ENCODE results near the gene NCKAP5L.
"Not testable (repeated sequence)": the region's sequence is repeated elsewhere in the genome, so short reads cannot be mapped to it uniquely, and the experiment has no call there.

NCKAP5L gene

DNA sequence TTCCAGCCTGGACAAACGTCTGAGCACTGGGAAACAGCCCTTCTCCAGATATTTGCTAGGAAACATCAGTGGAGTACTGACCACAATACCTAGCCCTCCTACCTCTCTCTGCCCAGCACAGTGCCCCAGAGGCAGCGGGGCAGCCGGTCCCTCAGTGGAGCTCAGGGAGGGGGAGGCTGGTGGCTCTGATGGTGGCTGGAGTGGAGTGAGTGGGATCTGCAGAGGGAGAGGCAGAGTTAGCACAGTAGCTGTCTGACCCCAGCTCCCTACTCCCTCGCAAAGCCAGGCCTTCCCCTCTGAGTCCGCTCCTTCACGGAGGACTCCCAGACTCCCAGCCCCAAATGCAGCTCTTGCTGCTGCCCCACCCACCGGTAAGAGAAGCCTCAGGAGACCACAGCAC is 30.0 kb downstream of the NCKAP5L start:
- no peak for DNase-seq (ENCODE audit: low spot score)

- DNase-seq (ENCODE audit: low spot score) = no peak
Observed at GRCh38 chr12:49797449-49797776, 30.8 kb downstream of the NCKAP5L start.

DNA sequence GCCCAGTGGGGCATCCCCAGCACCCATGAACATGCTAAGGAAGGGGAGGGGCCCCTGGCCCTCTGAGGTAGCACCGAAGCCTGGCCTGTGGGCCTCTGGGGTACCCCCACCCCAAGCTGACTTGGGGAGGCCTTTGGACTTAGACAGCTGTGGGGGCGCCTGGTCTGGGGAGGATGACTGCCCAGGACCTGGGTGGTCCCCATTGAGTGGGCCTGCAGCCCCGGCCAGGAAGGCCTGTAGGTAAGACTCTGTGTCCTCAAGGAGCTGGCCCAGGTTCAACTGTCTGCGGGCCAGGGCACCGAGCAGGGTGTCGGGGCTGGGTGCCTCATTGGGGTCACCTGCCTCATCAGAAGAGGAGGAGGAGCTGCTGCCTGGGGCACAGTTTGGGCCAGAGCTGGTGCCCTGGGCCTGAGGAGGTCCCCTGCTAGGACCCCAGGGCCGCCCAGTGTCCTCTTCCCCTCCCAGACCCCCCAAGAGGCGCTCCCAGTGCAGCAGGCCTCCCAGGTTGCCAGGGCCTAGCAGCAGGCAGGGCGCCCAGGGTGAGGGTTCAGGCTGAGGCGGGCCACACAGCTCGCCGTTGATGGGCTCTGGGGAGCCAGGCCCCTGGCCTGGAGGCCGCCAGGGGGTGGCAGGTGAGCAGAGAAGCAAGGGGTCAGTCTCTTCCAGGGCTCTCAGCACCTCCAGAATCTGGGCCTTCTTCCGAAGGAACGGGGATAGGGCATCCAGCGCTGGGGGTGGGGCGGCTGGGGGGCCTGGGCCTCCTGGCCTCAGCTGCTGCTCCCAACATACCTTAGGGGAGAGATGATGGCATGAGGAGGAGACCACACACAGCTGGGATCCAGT is 31.4 kb downstream of the NCKAP5L start:
- DNase-seq (ENCODE audit: low spot score) = no peak

GRCh38 chr12:49796155-49796554 is 32.1 kb downstream of the NCKAP5L start:
- DNase-seq (ENCODE audit: low spot score) = no peak

GRCh38 chr12:49795654-49796105 is 32.5 kb downstream of the NCKAP5L start:
- DNase-seq (ENCODE audit: low spot score) = no peak

DNA sequence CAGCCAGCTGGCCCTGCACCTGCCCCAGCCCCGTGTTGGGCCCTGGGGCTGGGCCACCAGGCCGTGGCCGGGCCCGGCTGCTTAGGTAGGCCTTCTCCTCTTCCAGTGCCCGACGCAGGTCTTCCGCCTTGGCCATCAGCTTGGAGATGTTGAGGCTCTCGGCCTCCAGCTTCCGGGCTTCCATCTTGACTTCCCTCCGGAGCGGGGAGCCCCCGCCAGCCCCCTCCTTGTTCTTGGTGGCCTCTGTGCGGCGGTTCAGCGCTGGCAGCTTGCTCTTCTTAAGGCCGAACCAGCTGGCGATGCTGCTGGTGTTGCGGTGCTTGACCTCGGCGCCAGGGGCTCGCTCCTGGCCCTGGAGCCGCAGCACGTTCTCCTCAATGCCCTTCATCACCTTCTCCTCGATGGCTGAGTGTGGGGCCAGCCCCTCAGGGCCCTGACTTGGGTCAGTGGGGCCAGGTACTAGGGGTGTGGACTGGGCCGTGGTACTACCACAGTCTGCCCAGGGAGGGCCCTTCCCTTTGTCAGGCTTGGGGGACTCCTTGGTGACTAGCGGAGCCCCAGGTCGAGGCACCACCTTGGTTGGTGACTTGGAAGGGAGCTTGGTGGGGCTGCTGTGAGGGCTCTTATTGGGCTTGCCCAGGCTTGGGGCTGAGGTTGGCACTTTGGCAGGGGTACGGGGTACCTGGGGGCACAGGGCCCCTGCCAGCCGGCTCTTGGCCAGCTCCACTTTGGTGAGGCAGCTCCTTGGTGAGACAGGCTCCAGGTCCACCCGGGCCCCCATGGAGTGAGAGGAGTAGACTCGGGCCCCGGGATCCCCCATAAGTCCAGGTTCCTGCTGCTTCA is 33.2 kb downstream of the NCKAP5L start:
- no peak for DNase-seq (ENCODE audit: low spot score)

DNA sequence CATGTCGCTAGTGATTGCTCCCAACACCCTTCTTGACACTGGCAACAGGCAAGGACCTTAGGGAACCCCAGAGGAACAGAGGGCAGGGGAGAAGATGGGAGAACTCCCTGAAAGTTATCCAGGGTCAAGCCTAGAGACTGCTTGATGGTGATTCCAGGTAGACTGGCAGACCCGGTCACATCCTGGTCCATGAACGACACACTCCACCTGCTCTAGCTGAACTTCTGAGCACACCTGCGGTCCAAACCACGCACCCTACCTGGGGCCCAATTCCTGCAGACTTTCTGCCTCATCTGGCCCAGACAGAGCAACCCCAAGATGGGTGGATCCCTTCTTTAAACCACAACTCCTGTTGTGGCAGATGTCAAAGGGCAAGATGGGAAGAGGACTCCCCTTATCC is 34.2 kb downstream of the NCKAP5L start:
- no peak for DNase-seq (ENCODE audit: low spot score)

DNA sequence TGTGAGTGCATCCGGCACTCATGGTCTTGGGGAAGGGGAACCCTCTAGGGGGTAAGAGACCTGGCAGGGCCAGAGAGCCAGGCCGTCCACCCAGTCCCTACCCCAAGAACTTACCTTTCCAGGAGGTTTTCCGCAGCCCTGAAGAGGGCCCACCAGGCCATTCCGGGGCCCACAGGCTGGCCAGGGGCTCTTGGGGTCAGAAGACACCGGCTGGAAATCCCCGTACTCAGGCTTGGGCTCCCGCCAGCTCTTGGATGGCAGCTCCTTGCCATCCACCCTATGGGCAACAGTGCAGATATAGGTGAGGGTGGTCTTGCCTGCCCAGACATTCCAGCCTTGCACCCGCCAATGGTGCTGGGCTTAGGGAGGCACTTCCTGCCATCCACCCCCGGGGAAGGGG is 34.6 kb downstream of the NCKAP5L start:
- no peak for DNase-seq (ENCODE audit: low spot score)

DNA sequence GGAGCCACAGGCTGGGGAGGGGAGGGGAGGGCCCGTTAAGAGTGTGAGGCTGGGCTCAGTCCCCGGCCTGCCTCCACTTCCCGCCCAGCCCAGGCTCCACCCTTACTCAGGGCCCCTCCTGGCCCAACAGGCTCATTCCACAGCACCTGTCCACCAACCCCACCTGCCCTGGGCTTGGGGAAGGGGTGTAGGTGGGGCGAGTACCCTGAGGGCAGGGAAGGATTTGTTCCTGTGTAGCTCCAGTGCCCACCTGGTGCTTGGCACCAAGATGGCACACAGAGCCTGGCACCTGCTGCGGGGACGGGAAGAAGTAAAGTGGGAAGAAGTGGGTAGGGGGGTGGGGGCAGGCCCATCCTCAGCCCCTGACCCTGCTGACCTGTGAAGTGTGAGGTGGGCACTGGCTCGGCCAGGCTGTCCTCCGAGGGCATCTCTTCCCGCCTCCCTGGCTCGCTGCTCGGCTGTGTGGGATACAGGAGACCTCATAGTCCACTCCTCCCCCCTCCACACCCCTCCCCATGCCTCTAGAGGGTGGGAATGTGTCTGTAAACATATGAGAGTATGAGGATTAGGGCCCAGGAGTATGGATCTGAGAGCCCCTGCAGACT is 35.1 kb downstream of the NCKAP5L start:
- no peak for DNase-seq (ENCODE audit: low spot score)

GRCh38 chr12:49792181-49792970 is 35.8 kb downstream of the NCKAP5L start:
- no peak for DNase-seq (ENCODE audit: low spot score)

GRCh38 chr12:49791700-49792099 is 36.5 kb downstream of the NCKAP5L start:
- no peak for DNase-seq (ENCODE audit: low spot score)

DNA sequence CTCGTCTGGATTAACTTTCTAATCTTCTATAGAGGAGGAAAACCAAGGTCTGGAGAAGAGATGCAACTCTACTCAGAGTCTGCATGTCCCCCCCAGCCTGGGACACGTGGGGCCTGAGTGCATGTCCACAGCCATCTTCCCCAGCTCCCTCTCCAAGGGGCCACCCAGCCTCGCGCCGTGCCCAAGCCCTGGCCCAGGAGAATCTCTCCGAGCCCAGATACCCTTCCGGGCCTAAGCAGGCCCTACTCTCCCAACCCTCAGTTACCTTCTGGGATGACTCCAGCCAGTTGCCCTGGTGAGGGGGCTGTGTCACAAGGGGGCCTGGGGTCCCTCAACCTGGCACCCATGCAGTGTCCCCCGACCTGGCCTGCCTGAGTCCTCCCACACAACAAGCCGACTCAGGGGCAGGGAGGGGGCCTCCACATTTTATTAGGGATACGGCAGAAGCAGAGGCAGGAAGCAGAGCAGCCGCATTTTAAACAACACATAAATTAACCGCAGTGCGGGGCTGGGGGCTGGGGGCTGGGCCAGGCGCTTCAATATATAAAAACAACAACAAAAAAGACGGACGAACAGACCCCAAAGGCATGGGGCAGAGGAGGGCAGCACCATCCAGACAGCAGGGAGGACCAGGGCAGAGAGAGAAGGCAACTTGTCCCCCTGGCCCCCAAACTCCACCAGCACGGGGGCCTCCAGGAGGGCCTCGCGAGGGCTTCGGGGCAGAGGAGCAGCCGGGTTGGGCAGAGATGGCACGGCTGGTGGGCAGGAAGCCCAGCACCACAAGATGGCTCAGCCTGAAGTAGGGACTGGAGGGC is 37.3 kb downstream of the NCKAP5L start:
- DNase-seq (ENCODE audit: low spot score) = no peak

- DNase-seq (ENCODE audit: low spot score) = no peak
Observed at GRCh38 chr12:49789992-49790391, 38.2 kb downstream of the NCKAP5L start.

DNA sequence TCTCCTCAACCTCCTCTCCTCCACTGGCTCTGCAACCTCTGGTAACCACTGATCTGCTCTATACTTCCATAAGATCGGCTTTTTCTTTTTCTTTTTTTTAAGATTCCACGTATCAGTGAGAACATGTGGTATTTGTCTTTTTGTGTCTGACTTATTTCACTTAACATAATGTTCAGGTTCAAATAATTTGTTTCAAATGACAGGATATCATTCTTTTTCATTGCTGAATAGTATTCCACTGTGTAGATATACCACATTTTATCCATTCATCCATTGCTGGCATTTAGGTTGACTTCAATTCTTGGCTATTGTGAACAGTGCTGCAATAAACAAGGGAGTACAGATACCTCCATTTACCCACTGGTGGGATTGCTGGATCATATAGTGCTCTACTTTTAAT is 40.5 kb downstream of the NCKAP5L start:
- no peak for DNase-seq (ENCODE audit: low spot score)

DNA sequence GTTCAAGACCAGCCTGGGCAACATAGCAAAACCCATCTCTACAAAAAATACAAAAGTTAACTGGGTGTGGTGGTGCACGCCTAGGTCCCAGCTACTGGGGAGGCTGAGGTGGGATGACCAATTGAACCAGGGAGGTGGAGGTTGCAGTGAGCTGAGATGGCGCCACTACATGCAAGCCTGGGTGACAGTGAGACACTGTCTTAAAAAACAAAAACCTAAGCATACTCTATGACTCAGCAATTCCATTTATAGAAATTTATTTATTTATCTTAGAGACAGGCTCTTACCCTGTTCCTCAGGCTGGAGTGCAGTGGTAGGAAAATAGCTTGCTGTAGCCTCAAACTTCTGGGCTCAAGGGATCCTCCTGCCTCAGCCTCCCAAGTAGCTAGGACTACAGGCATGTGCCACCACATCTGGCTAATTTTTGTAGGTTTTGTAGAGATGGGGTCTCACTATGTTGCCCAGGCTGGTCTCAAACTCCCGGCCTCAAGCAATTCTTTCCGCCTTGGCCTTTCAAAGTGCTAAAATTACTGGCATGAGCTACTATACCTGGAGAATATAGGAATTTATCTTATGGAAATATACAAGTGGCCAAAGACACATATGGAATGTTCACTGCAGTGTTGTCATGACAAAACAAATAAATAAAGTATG is 43.3 kb downstream of the NCKAP5L start:
- DNase-seq (ENCODE audit: low spot score) = no peak

DNA sequence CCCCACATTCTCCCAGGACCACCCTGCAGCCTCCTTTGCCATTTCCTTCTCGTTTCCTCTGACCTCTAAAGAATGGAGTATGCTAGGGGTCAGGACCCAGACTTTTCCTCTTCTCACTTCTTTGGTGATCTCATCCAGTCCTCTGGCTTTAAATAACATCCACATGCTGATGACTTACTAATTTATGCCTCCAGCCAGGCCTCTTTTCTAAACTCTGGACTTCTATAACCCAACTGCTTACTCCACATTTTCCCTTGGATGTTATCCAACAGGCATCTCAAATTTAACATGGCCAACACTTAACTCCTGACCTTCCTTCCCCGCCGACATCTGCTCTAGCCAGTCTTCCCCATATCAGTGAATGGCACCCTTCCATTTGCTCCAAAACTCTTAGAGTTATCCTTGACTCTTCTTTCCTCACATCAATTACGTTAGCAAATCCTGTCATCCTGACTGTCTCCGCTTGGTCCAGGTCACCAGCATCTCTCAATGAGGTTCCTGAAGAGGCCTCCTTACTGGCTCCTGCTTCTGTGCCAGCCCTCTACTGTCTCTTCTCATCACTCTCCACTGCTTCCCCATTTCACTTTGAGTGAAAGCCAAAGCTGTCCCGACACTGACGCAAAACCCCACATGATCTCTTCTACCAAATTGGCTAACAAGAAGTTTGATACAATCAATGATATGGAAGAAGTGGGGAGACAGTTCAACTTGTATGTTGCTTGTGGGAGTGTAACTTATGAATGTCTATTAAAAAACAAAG is 44.1 kb downstream of the NCKAP5L start:
- peak; percentile 61 for DNase-seq (ENCODE audit: low spot score)

GRCh38 chr12:49780914-49781313 is 47.3 kb downstream of the NCKAP5L start:
- DNase-seq (ENCODE audit: low spot score) = not testable (repeated sequence)

DNA sequence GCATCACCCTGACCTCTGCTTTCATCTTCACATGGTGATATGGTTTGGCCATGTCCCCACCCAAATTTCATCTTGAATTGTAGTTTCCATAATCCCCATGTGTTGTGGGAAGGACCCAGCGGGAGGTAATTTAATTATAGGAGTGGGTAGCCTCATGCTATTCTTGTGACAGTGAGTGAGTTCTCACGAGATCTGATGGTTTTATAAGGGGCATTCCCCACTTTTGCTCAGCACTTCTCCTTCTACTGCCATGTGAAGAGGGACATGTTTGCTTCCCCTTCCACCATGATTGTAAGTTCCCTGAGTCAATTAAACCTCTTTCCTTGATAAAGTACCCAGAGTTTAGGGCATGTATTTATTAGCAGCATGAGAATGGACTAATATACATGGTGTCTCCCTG is 48.6 kb downstream of the NCKAP5L start:
- DNase-seq (ENCODE audit: low spot score) = no peak

- DNase-seq (ENCODE audit: low spot score) = peak; percentile 72
Observed at GRCh38 chr12:49777800-49778748, 50.1 kb downstream of the NCKAP5L start.
